Fibroblast of lung (primary cell): ENCODE measurements around the gene BMPR1B.
"Not testable (repeated sequence)": the region's sequence is repeated elsewhere in the genome, so short reads cannot be mapped to it uniquely, and the experiment has no call there.

Source experiments
- EZH2 ChIP-seq: IDR thresholded peaks from 2 replicates; pipeline ENCODE4 v1.5.1; 2012; ENCODE audit warnings: low read length, control low read depth, mild to moderate bottlenecking; ENCODE audit errors: missing control alignments
- TF ChIP-seq, protein P1 (sequence below), 2 donors: IDR thresholded peaks in 1 of 2; conservative IDR thresholded peaks in 1 of 2; 1 replicate in 1 of 2; 2 replicates in 1 of 2; pipeline ENCODE4 v1.5.1; 2011 to 2012; ENCODE audit warnings: low read length in 2 of 2, control low read depth in 1 of 2, inconsistent platforms in 1 of 2, low read depth in 1 of 2, mild to moderate bottlenecking in 1 of 2

DNA sequence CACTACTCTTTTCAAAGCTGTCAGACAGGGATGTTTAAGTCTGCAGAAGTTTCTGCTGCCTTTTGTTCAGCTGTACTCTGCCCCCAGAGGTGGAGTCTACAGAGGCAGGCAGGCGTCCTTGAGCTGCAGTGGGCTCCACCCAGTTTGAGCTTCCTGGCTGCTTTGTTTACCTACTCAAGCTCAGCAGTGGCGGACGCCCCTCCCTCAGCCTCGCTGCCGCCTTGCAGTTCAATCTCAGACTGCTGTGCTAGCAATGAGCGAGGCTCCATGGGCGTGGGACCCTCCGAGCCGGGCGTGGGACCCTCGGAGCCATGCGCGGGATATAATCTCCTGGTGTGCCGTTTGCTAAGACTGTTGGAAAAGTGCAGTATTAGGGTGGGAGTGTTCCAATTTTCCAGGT lies 381.7 kb downstream of the BMPR1B start:
- not testable (repeated sequence) for TF ChIP-seq EZH2
- TF ChIP-seq, protein P1, sequence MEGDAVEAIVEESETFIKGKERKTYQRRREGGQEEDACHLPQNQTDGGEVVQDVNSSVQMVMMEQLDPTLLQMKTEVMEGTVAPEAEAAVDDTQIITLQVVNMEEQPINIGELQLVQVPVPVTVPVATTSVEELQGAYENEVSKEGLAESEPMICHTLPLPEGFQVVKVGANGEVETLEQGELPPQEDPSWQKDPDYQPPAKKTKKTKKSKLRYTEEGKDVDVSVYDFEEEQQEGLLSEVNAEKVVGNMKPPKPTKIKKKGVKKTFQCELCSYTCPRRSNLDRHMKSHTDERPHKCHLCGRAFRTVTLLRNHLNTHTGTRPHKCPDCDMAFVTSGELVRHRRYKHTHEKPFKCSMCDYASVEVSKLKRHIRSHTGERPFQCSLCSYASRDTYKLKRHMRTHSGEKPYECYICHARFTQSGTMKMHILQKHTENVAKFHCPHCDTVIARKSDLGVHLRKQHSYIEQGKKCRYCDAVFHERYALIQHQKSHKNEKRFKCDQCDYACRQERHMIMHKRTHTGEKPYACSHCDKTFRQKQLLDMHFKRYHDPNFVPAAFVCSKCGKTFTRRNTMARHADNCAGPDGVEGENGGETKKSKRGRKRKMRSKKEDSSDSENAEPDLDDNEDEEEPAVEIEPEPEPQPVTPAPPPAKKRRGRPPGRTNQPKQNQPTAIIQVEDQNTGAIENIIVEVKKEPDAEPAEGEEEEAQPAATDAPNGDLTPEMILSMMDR (conservative IDR thresholded peaks at IDR 0.05 in 1 of 2, IDR thresholded peaks at IDR 0.05 in 1 of 2; ENCODE audit: low read depth in 1 of 2, low read length in 2 of 2): not testable (repeated sequence)
